Endodermal cell (in vitro differentiated cells): ENCODE results near the gene S100B. TPM values are rescaled to one million over a fixed set of nuclear protein-coding genes. Genes with fewer than 3 reads are reported as not detected.

Experiments used
- DNase-seq: peaks from one replicate; pipeline ENCODE4 v3.0.0-alpha.2; 2017
- H3K27ac ChIP-seq: 2 replicates; pipeline ENCODE4 v1.5.1; 2013; ENCODE audit warnings: mild to moderate bottlenecking, low read depth, low read length, moderate library complexity
- H3K27me3 ChIP-seq: 2 replicates; pipeline ENCODE4 v1.6.1; 2013; ENCODE audit warnings: mild to moderate bottlenecking, low read length, moderate library complexity; ENCODE audit not compliant: insufficient read depth, control insufficient read depth, poor library complexity, severe bottlenecking
- H3K36me3 ChIP-seq: 2 replicates; pipeline ENCODE4 v1.7.0; 2013; ENCODE audit warnings: mild to moderate bottlenecking, low read length, moderate library complexity; ENCODE audit not compliant: control insufficient read depth, insufficient read depth
- H3K4me1 ChIP-seq: one replicate; pipeline ENCODE4 v1.7.0; 2013; ENCODE audit warnings: low read length; ENCODE audit not compliant: control insufficient read depth, insufficient read depth
- H3K4me3 ChIP-seq: 2 replicates; pipeline ENCODE4 v1.5.1; 2013; ENCODE audit warnings: mild to moderate bottlenecking, low read length, moderate library complexity
- H3K9ac ChIP-seq: 2 replicates; pipeline ENCODE4 v1.6.1; 2013; ENCODE audit warnings: mild to moderate bottlenecking, low read length, moderate library complexity; ENCODE audit not compliant: poor library complexity, severe bottlenecking; ENCODE audit errors: extremely low read depth
- H3K9me3 ChIP-seq: 2 replicates; pipeline ENCODE4 v1.6.1; 2013; ENCODE audit warnings: mild to moderate bottlenecking, low read length, moderate library complexity; ENCODE audit not compliant: control insufficient read depth
- H3K27ac Mint-ChIP-seq: 2 replicates; pipeline ENCODE4 v1.8.0; 2020; ENCODE audit warnings: mixed read lengths
- H3K27me3 Mint-ChIP-seq: 2 replicates; pipeline ENCODE4 v1.8.0; 2021; ENCODE audit warnings: mild to moderate bottlenecking, mixed read lengths; ENCODE audit not compliant: insufficient read depth
- H3K36me3 Mint-ChIP-seq: 2 replicates; pipeline ENCODE4 v1.8.0; 2020; ENCODE audit warnings: low read depth, mixed read lengths
- H3K4me1 Mint-ChIP-seq: 2 replicates; pipeline ENCODE4 v1.8.0; 2020; ENCODE audit warnings: mixed read lengths
- H3K4me3 Mint-ChIP-seq: 2 replicates; pipeline ENCODE4 v1.8.0; 2020; ENCODE audit warnings: mild to moderate bottlenecking, moderate library complexity, mixed read lengths
- H3K9me3 Mint-ChIP-seq: 2 replicates; pipeline ENCODE4 v1.8.0; 2020; ENCODE audit warnings: mild to moderate bottlenecking, mixed read lengths
- WGBS, 2 experiments: methylation state at CpG; one replicate each; pipeline versions ENCODE4 v1.1.5 to v1.1.7; 2013; ENCODE audit warnings: missing lambda C conversion rate in 2 of 2, mixed read lengths in 1 of 2; ENCODE audit not compliant: insufficient coverage in 1 of 2, insufficient read length in 1 of 2; 5-methylcytosine and 5-hydroxymethylcytosine counted together
- total RNA-seq, 2 donors: library from RNA; stranded (reverse); fragmentation: NEBNext Ultra II Directional in 1 of 2; extraction: Animal tissue kit (Norgen Biotek cat#: 25700) in 1 of 2; gene quantifications; 2 replicates in 1 of 2; 3 replicates in 1 of 2; pipeline ENCODE4 v1.2.1, GENCODE V29; 2021
- TF ChIP-seq, protein P1 (sequence below): fragments of 200-600 bp; sonication (generic); conservative IDR thresholded peaks from 2 replicates; pipeline ENCODE4 v1.5.0; 2021; ENCODE audit warnings: antibody characterized with exemption, mild to moderate bottlenecking

The S100B gene
- total RNA-seq, 2 donors from 2014 or later, result not detected

DNA sequence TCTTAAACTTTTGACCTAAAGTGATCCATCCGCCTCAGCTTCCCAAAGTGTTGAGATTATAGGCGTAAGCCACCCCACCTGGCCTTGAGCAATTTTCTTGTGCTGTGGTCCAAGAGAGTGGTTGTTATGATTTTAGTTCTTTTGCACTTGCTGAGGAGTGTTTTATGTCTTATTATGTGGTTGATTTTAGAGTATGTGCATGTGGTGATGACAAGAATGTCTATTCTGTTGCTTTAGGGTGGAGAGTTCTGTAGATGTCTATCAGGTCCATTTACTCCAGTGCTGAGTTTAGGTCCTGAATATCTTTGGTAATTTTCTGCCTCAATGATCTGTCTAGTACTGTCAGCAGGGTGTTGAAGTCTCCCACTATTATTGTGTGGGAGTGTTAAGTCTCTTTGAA lies 11.2 kb upstream of the S100B start:
- Mint-ChIP-seq H3K27ac (no peak overlapping the region), H3K27me3 (peaks cover 20% of the 10 kb centered on the region), H3K9me3 (peaks cover 4% of the 10 kb centered on the region), H3K36me3 (no peaks in the 10 kb centered on the region), H3K4me3 (no peak overlapping the region), H3K4me1 (peaks cover 4% of the 10 kb centered on the region)
- Histone ChIP-seq H3K27ac (no peak overlapping the region), H3K4me1 (no peaks in the 10 kb centered on the region), H3K27me3 (no peaks in the 10 kb centered on the region), H3K9ac (no peak overlapping the region), H3K4me3 (no peak overlapping the region), H3K36me3 (no peaks in the 10 kb centered on the region), H3K9me3 (no peaks in the 10 kb centered on the region)
- DNase-seq, result no peak
- WGBS, 2 experiments, result 88 to 94% methylated on average over 1 to 2 of the region's 2 CpGs
- TF ChIP-seq, protein P1, sequence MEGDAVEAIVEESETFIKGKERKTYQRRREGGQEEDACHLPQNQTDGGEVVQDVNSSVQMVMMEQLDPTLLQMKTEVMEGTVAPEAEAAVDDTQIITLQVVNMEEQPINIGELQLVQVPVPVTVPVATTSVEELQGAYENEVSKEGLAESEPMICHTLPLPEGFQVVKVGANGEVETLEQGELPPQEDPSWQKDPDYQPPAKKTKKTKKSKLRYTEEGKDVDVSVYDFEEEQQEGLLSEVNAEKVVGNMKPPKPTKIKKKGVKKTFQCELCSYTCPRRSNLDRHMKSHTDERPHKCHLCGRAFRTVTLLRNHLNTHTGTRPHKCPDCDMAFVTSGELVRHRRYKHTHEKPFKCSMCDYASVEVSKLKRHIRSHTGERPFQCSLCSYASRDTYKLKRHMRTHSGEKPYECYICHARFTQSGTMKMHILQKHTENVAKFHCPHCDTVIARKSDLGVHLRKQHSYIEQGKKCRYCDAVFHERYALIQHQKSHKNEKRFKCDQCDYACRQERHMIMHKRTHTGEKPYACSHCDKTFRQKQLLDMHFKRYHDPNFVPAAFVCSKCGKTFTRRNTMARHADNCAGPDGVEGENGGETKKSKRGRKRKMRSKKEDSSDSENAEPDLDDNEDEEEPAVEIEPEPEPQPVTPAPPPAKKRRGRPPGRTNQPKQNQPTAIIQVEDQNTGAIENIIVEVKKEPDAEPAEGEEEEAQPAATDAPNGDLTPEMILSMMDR, result no peak

- no peak overlapping the region for H3K9ac ChIP-seq
- Mint-ChIP-seq H3K27ac (no peak overlapping the region), H3K36me3 (no peaks in the 10 kb centered on the region), H3K4me1 (no peaks in the 10 kb centered on the region), H3K27me3 (peaks cover 22% of the 10 kb centered on the region), H3K4me3 (no peak overlapping the region), H3K9me3 (peaks cover 12% of the 10 kb centered on the region)
- no peak for DNase-seq
- H3K36me3 ChIP-seq, result no peaks in the 10 kb centered on the region
- no peaks in the 10 kb centered on the region for H3K27me3 ChIP-seq
- H3K4me1 ChIP-seq, result no peaks in the 10 kb centered on the region
- H3K4me3 ChIP-seq, result no peak overlapping the region
- WGBS, 2 experiments, result 87 to 88% methylated on average over 3 to 6 of the region's 6 CpGs
- no peak overlapping the region for H3K27ac ChIP-seq
- no peaks in the 10 kb centered on the region for H3K9me3 ChIP-seq
- TF ChIP-seq, protein P1, result no peak
Measured at GRCh38 chr21:46613391-46613790, 8.5 kb upstream of the S100B start.

DNA sequence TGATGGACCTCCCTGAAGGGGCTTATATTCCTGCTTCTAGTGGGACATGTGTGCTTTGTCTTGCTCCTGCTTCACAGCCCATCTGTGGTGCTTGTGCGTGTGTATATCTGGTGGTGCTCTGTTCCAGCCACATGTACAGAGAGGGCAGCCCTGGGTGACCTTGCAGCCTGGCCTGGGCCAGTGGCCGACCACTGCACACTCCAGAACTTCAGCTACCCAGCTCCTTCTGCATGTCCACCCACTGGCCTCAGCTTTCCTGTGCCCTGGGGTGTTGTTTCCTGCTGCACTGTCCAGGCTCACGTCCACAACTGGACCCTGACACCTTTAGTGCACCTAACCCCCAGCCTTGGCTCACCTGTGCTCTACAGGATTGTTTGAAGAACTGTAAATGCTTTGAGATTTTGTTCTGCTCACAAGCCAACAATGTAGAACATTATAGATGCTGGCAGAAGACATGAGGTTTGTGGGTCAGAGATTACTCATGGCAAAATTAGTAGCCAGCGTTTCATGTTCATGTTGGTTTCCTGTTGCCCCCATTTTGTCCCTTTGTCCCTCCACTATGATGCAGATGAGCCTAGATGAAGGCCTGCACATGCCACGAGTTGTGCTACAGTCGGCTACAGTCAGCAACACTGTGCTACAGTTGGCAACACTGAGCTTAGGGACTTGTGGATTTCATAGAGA lies 5.3 kb upstream of the S100B start:
- no peak overlapping the region for H3K4me3 Mint-ChIP-seq
- DNase-seq, result no peak
- no peak overlapping the region for H3K27ac ChIP-seq
- TF ChIP-seq, protein P1, result no peak
- no peak overlapping the region for H3K9ac ChIP-seq
- H3K36me3 ChIP-seq, result no peaks in the 10 kb centered on the region
- WGBS, 2 experiments, result 90 to 100% methylated on average over 3 to 6 of the region's 6 CpGs
- no peaks in the 10 kb centered on the region for H3K36me3 Mint-ChIP-seq
- no peak overlapping the region for H3K27ac Mint-ChIP-seq
- H3K4me1 Mint-ChIP-seq, result no peaks in the 10 kb centered on the region
- H3K4me1 ChIP-seq, result no peaks in the 10 kb centered on the region
- H3K27me3 Mint-ChIP-seq, result peaks cover 26% of the 10 kb centered on the region
- H3K27me3 ChIP-seq, result no peaks in the 10 kb centered on the region
- H3K9me3 Mint-ChIP-seq, result peaks cover 12% of the 10 kb centered on the region
- no peaks in the 10 kb centered on the region for H3K9me3 ChIP-seq
- no peak overlapping the region for H3K4me3 ChIP-seq
